Activated CD8-positive, alpha-beta memory T cell treated with anti-CD3 and anti-CD28 coated beads for 1 hour (primary cell): ENCODE results near the gene C2CD4C.
"Not testable (repeated sequence)": the region's sequence is repeated elsewhere in the genome, so short reads cannot be mapped to it uniquely, and the experiment has no call there.

Experiments used
- DNase-seq, 2 donors: peaks; one replicate each; pipeline ENCODE4 v3.0.0-alpha.2; 2020; ENCODE audit warnings: low read depth in 1 of 2; ENCODE audit errors: extremely low read depth in 1 of 2

Gene C2CD4C

DNA sequence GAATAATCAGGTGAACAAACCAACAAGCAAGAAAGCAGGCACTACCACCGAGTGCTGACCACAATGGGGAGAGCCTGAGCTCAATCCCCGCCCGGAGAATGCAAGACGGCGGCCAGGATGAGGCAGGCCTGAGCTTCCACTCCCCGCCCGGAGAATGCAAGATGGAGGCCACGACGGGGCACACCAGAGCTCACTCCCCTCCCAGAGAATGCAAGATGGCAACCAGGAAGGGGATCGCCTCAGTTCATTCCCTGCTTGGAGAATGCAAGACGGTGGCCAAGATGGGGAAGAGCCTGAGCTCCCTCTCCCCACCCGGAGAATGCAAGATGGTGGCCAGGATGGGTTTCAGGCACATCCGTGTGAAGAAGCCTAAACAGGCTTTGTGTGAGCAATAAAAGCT, 39.7 kb downstream of the C2CD4C start:
- DNase-seq = no peak

DNA sequence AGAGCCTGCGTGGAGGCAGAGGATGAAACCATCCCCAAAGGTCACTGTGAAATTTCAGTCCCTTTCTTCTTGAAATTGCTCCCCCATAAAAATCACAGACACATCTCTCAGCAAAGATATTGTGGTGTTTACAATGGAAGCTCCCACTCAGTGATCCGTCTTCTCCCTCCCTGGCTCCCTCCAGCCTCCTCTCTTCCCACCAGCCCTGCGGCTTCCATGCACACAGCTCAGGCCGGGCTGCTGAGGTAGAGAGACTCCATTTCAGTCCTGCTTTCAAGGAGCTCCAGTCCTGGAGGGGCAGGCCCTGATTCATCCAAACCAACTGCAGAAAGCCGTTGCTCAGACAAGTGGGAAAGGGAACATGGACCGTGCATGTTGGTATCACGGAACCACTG, 40.3 kb downstream of the C2CD4C start:
- DNase-seq = no peak

DNA sequence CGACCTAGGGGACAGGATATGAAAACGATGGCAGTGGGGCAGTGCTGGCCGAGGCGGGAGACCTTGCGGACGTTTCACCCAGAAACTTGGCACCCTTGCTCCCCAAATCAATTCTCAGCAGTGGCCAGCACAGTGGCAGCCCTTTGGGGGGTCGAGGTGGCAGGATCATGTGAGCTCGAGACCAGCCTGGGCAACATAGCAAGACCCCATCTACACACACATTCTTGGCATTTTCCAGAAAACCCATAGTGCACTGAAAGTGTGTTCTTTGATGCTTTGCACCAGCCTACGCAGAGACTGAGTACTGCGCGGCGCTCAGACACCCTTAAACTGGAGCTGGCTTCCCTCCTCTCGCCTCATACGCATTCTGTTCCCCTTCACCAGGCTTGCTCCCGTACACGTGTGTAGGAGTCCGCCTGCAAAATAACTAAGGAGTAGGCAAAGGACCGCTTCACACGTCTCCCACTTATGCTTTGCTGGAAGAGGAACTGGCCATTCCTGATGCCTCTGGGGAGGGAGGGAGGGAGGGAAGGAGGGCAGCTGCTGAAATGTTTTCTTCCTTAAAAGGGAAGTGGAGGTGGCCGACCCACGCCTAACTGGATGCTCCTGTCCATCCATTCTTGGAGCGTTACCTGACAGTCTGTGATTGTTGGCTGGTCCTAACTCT, 40.9 kb downstream of the C2CD4C start:
- DNase-seq = no peak

DNA sequence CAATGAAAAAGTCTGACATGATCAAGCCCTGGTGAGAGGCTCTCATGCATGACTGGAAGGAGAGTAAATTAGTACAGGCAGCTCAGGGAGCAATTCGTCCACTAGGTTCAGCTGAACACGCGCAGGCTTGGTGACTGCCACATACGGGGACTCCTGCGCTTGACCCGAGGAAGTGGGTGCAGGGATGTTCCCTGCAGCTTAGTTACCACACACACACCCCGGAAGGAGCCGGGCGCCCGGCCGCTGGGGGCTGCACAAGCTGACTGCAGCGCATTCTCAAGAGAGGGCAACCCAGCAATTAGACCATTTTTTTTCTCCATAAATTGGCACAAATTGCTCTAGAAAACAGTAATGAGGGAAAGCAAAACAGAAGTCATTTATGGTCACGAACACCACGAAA, 41.4 kb downstream of the C2CD4C start:
- DNase-seq = no peak

DNA sequence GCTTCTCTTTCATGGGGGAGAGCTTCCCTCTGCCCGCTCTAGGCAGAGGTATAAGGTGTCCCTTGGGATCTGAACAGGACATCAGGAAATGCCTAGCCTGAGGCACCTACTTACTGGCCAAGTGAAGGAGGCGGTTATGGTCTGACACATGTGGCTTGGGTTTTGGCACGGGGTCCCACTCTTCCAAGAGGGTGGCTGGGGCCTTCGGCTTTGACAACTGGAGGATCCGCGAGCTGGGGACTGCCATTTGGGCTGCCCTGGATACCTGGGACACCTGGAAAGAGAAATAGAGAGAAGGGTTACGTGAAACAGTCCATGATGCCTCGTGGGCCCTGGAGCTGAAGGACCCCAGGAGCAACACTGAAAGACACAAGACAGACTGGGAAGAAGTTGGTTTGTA, 42.0 kb downstream of the C2CD4C start:
- DNase-seq = no peak

DNA sequence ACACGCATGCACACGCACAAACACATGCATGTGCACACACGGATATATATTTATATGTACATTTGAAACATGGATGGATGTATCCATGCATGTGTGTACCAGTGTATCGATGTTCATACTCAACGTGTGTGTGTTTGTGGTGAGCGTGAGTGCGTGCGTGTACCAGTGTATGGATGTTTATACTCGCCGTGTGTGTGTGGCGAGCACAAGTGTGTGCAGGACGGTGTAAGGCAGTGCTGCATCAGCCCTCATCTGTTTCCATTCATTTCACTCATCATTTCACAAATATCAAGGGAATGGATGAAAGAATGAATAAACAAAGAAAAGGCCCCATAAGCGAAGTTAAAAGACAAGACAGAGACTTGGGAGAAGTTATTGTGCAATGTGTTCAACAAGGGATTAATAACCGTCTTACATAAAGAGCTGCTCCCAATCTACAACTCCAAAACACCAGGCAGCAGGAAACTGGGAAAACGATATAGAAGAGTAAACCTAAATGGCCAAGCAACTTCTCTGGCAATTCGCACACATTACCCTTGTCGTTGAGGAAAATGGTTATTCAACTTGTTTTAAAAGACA, 42.7 kb downstream of the C2CD4C start:
- DNase-seq = no peak

DNA sequence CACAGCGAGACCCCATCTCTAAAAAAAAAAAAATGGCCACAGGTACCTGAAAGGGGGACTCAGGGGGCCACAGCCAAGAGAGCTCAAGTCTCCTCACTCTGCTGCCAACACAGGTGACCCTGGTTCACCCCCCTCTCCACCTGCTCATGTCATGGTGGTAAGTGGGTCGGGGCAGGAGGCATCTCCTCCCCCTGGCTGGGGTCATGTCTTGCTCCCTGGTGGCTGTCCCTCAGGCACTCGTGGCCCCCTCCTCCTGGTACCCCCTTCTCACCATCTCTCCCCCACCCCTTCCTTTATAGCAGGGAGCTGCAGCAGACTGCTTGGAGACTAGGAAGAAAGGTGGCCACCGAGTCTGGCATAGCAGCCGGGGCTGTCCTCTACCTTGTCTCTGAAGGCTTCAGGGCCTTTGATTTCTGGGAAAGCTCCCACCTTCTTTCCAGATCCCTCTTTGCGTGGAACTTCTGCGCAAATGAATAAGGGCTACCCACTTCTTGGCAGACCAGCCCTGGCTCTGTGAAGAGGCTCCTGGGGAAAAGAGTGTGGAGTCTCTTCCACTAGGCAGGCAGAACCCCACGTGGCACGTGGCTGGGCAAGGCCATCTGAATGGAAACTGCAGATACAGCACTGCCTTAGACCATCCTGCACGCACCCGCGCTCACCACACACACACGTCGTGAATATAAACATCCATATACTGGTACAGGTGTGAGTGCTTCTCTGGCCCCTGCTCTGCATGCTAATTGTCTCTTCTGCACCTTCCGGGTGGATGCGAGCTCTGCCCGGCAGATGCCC, 44.3 kb downstream of the C2CD4C start:
- DNase-seq = no peak

DNA sequence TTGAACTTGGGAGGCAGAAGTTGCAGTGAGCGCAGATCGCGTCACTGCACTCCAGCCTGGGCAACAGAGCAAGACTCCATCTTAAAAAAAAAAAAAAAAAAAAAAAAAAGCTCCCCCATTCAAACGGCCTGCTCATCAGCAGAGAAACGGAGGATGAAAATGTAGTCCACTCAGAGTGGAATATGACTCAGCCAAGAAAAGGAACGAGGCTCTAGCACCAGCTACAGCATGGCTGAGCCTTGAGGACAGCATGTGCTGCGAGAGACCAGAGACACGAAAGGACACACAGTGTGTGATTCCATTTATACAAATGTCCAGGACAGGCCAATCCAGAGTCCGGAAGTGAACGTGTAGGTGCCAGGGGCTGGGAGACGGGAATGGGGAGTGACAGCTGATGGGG, 46.3 kb downstream of the C2CD4C start:
- no peak for DNase-seq

DNA sequence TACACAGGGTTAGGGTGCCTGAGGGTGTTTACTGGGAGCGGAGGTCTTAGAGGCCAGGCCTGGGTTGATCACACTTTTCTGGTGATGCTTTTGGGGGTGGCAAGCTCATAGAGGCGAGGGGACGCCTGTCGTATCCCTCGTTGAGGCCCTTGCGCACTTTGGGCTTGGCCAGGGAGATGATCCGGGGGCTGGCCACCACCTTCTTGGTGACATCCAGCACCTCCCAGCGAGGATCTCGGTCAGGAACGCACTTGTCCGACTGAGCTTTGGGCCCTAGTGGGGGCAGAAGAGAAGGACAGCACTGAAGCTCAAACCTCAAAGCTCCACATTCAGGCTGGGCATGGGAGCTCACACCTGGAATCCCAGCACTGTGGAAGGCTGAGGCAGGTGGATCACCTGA, 46.8 kb downstream of the C2CD4C start:
- DNase-seq = no peak

DNA sequence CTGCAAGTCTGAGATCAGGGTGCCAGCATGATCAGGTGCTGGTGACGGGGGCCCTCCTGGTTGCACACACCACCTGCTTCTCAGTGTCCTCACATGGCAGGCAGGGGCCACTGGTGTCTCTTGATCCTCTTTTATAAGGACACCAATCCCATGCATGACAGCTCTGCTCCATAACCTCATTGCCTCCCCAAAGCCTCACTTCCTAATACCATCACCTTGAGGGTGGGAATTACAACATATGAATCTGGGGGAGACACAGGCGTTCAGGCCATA, 49.4 kb downstream of the C2CD4C start:
- no peak for DNase-seq

DNA sequence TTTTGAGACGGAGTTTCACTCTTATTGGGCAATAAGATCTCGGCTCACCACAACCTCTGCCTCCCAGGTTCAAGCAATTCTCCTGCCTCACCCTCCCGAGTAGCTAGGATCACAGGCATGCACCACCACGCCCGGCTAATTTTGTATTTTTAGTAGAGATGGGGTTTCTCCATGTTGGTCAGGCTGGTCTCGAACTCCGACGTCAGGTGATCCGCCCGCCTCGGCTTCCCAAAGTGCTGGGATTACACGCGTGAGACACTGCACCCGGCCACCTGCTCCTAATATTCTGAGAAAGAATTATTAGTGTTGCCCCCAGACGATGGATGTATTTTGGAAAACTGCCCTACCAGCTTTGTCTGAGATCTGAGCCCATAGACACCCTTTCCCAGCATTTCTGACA, 53.4 kb downstream of the C2CD4C start:
- not testable (repeated sequence) for DNase-seq
